NT2/D1 (cell line): Measurements from ENCODE around the gene TNNT2.

Experiments used
- SUZ12 ChIP-seq: IDR thresholded peaks from 2 replicates; pipeline ENCODE4 v1.6.1; 2011; ENCODE audit not compliant: insufficient read length, insufficient read depth; ENCODE audit errors: extremely low read depth
- YY1 ChIP-seq: IDR thresholded peaks from 2 replicates; pipeline ENCODE4 v1.6.1; 2011; ENCODE audit not compliant: insufficient read length, insufficient read depth
- ZNF274 ChIP-seq: IDR thresholded peaks from 2 replicates; pipeline ENCODE4 v1.6.1; 2011; ENCODE audit warnings: mild to moderate bottlenecking, low read depth, low read length

DNA sequence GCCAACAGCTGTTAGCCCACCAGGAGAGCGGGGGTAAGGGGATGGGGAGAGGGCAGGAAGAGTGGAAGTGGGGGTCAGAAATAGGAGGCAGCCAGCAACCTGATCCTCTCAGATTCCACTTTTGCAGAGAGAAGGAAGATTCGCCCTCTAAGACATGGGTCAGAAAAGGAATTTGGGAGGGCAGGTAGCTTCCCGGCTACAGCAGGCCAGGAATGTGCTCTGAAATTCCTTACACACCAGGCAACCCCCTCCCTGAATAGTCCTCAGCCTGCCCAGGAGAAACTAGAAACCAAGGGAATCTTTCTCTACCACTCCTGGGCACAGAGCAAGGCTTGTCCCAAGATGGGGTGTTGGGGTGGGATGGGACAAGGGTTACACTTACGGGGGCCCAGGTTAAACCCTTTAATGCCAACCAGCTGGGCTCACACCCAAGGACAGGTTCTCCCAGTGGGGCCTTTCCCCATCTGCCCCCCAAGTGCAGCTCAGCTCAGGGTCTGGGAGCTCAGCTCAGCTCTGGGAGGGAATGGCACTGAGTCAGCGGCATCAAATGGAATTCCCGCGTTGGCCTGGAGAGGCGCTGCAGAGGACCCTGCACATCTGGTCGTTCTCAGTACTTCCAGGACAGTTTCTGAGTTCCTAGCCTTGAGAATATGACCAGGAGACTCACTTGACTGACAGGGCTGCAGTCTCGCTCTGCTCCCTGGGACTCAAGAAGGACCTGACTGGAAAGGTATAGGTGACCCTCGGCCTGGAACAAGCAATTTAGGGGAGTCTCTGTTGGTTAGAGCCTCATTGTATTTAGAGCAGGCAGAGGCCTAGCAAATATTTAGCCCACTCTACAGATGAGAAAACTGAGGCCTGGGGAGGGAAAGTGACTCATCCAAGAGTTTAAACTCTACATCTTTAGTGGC lies 761 bp downstream of the TNNT2 start:
- TF ChIP-seq ZNF274 (no peak), YY1 (no peak), SUZ12 (no peak)
